Fibroblast of the aortic adventitia (primary cell): ENCODE measurements around the gene FHOD1. TPM values are rescaled to one million over a fixed set of nuclear protein-coding genes. Genes with fewer than 3 reads are reported as not detected.

Experiments
- DNase-seq: peaks from one replicate; pipeline ENCODE4 v3.0.0-alpha.2; 2010; ENCODE audit warnings: low read depth
- H3K4me3 ChIP-seq: 2 replicates; pipeline ENCODE4 v1.5.1; 2011; ENCODE audit warnings: low read depth, mild to moderate bottlenecking, control low read depth, low read length, moderate library complexity
- CTCF ChIP-seq: IDR thresholded peaks from 2 replicates; pipeline ENCODE4 v1.5.1; 2011; ENCODE audit warnings: mild to moderate bottlenecking, low read length, control low read depth, inconsistent platforms; ENCODE audit not compliant: insufficient read depth
- total RNA-seq: library from RNA; depleted of rRNA; stranded (reverse); fragments of >200 nt; gene quantifications from 2 replicates; pipeline ENCODE4 v1.2.3, GENCODE V29; 2012; ENCODE audit warnings: low replicate concordance

FHOD1 gene
- total RNA-seq, 1 donor, result 14.1 TPM

GRCh38 chr16:67200491-67200890, 46.8 kb downstream of the FHOD1 start:
- TF ChIP-seq CTCF, result no peak
- no peak overlapping the region for H3K4me3 ChIP-seq
- no peak for DNase-seq

GRCh38 chr16:67199808-67200198, 47.5 kb downstream of the FHOD1 start:
- DNase-seq, result no peak
- no peak for TF ChIP-seq CTCF
- no peak overlapping the region for H3K4me3 ChIP-seq

GRCh38 chr16:67199011-67199807, 48.1 kb downstream of the FHOD1 start, which contains the start of gene ELMO3:
TSS of gene ELMO3 (plus strand) at chr16:67199131. CDS start at chr16:67199327, 196 bp downstream.
- H3K4me3 ChIP-seq, result no peak within 1 kb of the TSS
- peak; percentile 39 for TF ChIP-seq CTCF
- DNase-seq, result no peak

- peak; percentile 63 for TF ChIP-seq CTCF
- no peak overlapping the region for H3K4me3 ChIP-seq
- peak; percentile 49 for DNase-seq
These were observed 49.0 kb downstream of the FHOD1 start for GRCh38 chr16:67198238-67198734.

- TF ChIP-seq CTCF, result no peak
- no peak overlapping the region for H3K4me3 ChIP-seq
- no peak for DNase-seq
These were observed 49.6 kb downstream of the FHOD1 start for GRCh38 chr16:67197704-67198103.

- no peak for TF ChIP-seq CTCF
- no peak overlapping the region for H3K4me3 ChIP-seq
- DNase-seq, result no peak
These were observed 50.4 kb downstream of the FHOD1 start for GRCh38 chr16:67196881-67197280.

GRCh38 chr16:67195676-67196075, 51.6 kb downstream of the FHOD1 start:
- no peak for DNase-seq
- no peak for TF ChIP-seq CTCF

More at GRCh38 chr16:67195676-67196075, 51.6 kb downstream of the FHOD1 start:
- H3K4me3 ChIP-seq, result no peak overlapping the region
